Measurements from ENCODE around the gene HOXD11. TPM values are rescaled to one million over a fixed set of nuclear protein-coding genes. Genes with fewer than 3 reads are reported as not detected.
A peak's percentile ranks its signal among the peaks of the same experiment; 100 is the strongest.

The HOXD11 gene
- total RNA-seq, 1 experiment from 2014 or later, result not detected

- DNase-seq (ENCODE audit: low spot score), result no peak
Observed at GRCh38 chr2:176105078-176105729, 1.9 kb upstream of the HOXD11 start.

GRCh38 chr2:176105730-176106580, 1.1 kb upstream of the HOXD11 start:
- no peak for DNase-seq (ENCODE audit: low spot score)

GRCh38 chr2:176107731-176108181, 676 bp downstream of the HOXD11 start:
- DNase-seq (ENCODE audit: low spot score), result no peak

DNA sequence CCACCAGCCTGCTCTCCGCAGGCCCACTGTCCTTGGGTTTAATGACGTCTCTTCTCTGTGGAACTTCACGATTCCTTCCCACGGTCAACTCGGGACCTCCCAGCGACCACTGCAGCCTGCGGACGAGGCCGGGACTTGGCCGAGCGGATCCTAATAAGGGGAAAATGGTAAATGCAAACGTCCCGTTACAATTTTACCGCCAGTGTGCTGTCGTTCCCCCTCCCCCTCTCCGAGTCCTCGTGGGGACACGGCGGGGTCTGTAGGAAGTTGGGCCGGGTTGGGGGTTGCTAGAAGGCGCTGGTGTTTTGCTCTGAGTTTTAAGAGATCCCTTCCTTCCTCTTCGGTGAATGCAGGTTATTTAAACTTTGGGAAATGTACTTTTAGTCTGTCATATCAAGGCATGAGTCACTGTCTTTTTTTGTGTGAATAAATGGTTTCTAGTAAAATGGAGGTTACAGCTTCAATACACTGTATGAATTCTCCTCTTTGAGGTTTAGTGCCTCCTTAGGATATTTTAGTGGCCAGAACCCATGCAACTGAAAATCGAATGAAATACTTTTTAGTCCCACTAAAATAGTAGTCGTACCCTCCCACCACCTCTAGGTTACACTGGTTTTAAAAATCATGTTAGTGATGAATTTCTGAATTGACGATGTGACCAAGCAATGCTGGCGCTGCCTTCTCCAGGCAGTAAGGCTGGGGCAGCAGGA, 2.3 kb downstream of the HOXD11 start:
- no peak for DNase-seq (ENCODE audit: low spot score)

DNA sequence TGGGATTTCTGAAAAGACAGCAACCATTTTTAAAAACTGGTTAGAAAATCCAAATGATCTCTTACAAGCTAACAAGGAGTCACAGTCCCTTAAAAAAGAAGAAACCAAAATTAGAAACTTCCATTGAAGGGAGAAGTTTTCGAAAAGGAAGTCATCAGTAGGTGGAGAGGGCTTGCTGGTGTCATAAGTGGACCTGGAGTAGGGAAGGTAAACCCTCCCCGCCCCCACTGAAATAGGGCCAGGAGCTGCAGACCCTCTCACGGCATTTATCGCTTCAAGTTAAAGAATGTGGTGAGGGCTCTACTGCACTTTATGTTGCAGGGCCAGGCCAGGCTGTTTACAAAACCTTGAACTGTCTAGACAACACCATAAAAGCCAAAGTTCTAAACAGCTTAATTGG, 2.9 kb downstream of the HOXD11 start:
- DNase-seq (ENCODE audit: low spot score), result no peak

DNA sequence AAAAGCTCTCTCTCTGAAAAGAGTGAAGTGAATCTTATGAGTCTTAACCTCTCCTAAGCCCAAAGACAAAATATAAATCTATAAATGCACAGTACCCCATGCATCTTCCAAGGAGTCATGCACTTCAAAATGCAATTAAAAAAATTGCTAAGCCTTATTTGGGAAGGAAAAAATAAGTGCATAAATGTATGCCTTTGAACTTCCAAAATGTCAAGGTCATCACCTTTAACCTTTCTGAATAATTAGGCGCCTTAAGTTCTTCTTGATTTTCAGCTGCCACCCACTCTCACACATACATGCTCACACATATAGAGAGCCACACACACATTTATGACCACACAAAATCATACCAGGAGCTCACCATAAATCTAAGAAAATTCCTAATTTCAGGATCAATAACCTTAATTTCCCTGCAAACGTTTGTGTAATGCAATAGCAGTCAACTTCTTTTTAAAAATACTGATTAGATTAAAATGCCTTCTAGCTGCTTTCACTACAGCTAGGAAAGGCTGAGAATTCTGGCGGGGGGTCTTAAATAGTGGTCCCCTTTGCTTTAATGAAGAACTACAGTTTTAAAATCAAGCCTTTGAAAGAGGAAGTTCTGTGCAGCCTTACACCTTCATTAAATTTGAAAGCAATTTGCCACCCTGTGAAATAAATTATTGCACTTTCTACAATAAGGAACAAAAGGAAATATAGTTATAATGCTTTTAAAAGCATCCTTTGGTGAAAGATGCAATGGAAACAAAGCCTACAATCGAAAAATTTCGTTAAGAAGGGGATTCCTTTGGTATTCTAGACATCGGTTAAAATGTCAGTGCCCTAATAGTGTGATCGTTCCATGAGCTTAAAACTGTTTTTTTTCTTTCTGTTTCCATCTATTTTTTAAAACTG, 3.6 kb downstream of the HOXD11 start:
- DNase-seq (ENCODE audit: low spot score), result no peak

GRCh38 chr2:176111309-176111663, 4.2 kb downstream of the HOXD11 start:
- DNase-seq (ENCODE audit: low spot score), result peak; percentile 30

- no peak for DNase-seq (ENCODE audit: low spot score)
Observed at GRCh38 chr2:176111846-176112374, 4.8 kb downstream of the HOXD11 start.

DNA sequence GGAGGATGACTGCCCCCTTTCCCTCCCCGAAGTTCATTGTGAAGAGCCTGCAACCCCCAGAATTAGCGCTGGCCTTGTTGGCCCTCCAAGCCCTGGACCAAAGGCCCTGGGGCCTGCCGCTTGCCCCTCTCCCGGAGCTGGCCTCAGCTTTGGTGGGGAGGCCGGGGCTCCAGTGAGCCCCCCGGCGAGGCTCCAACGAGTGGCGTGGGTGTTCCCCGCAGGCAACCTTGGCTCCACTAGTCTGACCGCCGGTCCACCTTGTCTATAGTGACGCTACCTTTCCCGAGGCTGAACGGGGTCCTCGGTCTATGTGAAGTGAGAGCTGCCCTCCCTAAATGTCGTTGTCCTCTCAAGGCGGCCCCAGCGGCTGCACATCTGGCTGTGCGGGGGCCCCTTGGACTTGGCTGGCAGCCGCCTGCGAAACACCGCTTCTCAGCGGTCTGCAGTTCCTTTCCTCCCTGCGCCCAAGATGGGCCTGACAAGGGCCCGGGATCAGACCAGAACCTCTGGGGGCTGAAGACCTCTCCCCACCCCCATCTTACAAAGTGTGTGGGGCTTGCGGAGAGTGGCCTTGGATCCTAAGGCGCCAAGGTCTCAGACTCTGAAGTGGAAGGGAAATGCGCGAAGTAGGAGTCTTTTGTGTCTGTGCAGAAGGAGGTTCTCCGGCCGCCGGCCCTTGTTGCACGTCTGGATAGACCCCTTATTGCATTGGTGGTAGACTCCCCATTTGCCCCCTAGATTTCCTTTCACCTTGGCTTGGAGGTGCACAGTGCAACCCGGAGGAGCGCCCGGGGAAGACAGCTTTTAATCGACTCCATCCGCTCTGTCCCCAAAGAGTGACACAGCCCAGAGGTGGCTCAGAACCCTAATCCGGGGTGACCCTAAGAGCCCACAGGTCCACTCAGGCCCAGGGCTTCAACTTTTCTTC, 5.6 kb downstream of the HOXD11 start:
- no peak for DNase-seq (ENCODE audit: low spot score)

- DNase-seq (ENCODE audit: low spot score), result no peak
Observed at GRCh38 chr2:176114120-176114929, 7.2 kb downstream of the HOXD11 start.

- DNase-seq (ENCODE audit: low spot score), result no peak
Observed at GRCh38 chr2:176114930-176115625, 8.0 kb downstream of the HOXD11 start.

DNA sequence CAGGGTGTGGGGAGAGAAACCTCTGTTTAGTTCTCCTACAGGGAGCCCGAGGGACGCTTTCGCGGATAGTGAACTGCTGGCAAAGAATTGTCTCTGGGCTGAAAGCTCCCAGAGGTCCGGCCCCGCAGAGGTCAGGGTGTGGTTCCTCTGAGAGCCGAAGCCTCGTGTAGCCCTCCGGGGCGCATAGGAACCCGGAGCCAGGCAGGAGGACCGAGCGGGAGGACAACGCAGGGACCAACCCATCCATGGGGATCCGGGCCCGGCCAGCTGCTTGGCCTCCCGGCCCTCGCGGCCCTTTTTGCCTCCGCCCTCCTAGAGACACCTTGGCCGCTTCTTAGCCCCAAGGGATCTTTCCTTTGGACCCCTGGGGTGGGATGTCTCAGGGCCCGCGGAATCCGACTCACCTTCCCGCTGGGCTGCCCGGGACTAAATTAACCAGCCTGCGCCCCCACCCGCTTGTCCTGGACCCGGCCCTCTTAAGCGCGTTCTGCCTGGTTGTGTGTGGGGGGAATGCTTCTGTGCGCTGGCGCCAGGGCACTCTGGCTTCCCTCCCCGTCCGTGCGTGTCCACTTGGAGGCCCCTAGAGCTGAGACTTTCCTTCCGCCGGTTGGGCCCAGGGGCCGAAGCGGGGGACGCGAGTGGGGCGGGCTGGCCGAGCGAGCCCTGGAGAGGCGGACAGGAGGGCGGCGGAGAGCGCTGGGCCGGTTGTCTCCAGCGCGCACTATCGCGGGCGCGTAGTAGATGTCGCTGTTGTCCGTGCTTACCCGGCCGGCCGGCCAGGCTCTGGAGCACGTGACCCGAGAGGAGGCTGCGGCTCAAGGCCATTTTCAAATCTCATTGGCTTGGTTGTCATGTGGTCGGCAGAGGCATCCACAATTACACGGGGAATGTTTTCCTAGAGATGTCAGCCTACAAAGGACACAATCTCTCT, 9.1 kb downstream of the HOXD11 start, which contains the start of gene HOXD10:
Gene HOXD10, plus strand, starts transcription at position 896 of the 931 bp plus-strand sequence. CDS start 56 bp downstream, outside the sequence.
- peak; percentile 20 for DNase-seq (ENCODE audit: low spot score)

- no peak for DNase-seq (ENCODE audit: low spot score)
Observed at GRCh38 chr2:176117162-176117822, 10.2 kb downstream of the HOXD11 start.

GRCh38 chr2:176117823-176118371, 10.8 kb downstream of the HOXD11 start:
- no peak for DNase-seq (ENCODE audit: low spot score)

DNA sequence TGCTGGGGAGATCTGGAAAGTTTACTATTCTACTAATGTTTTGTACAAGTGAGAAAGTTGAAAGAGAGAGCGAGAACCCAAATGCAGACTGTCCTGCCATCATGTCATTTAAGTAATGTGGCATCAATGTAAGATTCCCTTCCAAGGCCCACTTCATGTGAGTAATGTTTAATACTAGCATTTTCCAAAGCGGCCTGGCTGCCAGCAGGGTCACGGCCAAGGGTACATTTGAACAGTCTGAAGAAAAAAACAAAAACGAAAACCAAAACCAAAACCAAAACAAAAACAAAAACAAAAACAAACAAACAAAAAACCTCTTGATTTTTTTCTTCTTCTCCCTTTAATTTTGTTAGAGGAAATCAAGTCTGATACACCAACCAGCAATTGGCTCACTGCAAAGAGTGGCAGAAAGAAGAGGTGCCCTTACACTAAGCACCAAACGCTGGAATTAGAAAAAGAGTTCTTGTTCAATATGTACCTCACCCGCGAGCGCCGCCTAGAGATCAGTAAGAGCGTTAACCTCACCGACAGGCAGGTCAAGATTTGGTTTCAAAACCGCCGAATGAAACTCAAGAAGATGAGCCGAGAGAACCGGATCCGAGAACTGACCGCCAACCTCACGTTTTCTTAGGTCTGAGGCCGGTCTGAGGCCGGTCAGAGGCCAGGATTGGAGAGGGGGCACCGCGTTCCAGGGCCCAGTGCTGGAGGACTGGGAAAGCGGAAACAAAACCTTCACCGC, 11.7 kb downstream of the HOXD11 start:
- DNase-seq (ENCODE audit: low spot score), result no peak
